ENCODE results near the gene APOM.

DNA sequence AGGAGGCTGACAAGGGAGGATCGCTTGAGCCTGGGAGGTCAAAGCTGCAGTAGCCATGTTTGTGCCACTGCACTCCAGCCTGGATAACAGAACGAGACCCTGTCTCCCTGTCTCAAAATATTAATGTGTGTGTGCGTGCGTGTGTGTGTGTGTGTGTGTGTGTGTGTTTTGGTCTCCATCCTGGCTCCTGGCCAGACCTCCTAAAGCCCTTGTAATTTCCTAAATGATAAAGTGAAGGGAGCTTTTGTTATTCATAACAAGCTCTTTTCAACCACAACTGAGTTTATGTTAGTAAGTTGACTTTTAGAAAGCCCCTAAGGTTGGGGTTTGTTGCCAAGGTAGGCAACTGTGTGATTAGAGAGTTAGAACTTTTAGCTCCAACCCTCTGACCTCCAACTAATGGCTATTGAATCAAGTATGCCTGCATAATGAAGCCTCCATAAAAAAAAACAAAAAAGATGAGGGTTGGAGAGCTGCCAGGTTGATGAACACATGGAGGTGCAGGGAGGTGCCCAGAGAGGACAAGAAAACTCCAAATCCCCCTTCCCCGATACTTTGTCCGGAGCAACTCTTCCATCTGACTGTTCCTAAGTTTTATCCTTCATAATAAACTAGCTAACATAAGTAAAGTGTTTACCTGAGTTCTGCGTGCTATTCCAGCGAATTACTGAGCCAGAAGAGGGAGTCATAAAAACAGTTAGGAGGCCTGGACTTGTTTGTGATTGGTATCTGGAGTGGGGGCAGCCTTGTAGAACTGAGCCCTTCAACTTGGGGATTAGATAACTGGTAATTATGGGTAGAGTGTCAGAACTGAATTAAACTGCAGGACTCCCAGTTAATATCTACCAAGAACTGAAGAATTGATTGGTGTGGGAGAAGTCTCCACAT lies 45.9 kb upstream of the APOM start:
- TF ChIP-seq, protein P1, sequence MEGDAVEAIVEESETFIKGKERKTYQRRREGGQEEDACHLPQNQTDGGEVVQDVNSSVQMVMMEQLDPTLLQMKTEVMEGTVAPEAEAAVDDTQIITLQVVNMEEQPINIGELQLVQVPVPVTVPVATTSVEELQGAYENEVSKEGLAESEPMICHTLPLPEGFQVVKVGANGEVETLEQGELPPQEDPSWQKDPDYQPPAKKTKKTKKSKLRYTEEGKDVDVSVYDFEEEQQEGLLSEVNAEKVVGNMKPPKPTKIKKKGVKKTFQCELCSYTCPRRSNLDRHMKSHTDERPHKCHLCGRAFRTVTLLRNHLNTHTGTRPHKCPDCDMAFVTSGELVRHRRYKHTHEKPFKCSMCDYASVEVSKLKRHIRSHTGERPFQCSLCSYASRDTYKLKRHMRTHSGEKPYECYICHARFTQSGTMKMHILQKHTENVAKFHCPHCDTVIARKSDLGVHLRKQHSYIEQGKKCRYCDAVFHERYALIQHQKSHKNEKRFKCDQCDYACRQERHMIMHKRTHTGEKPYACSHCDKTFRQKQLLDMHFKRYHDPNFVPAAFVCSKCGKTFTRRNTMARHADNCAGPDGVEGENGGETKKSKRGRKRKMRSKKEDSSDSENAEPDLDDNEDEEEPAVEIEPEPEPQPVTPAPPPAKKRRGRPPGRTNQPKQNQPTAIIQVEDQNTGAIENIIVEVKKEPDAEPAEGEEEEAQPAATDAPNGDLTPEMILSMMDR (IDR thresholded peaks at IDR 0.05), result no peak
- TF ChIP-seq POLR2AphosphoS5 (IDR thresholded peaks at IDR 0.05), result no peak

Measured in sigmoid colon (tissue), 4 donors.